ENCODE measurements around the gene SMARCC2. TPM values are rescaled to one million over a fixed set of nuclear protein-coding genes. Genes with fewer than 3 reads are reported as not detected.

The SMARCC2 gene
- total and polyA plus RNA-seq, 9 of the 15 experiments (the other 6 are each of a cell fraction or from before 2014, with no cell fraction given) = 11.9 to 86.0 (median 36.6) TPM

- TF ChIP-seq RREB1 (CRISPR knock-in tag; IDR thresholded peaks at IDR 0.05) = no peak
- TF ChIP-seq ZEB2 (IDR thresholded peaks at IDR 0.05) = peak; percentile 44; the same call in 1 of the 2 replicates
- TF ChIP-seq L3MBTL2 (IDR thresholded peaks at IDR 0.05) = peak; percentile 70
- no peak for TF ChIP-seq ETS2 (tag; IDR thresholded peaks at IDR 0.05; ENCODE audit: borderline replicate concordance, poor library complexity, severe bottlenecking)
- TF ChIP-seq MGA (IDR thresholded peaks at IDR 0.05) = peak; percentile 65
- TF ChIP-seq SRSF9 (IDR thresholded peaks at IDR 0.05; ENCODE audit: borderline replicate concordance, low read depth, low read length) = no peak
- TF ChIP-seq ZNF507 (tag; conservative IDR thresholded peaks at IDR 0.05) = no peak
- TF ChIP-seq SLC30A9 (CRISPR knock-in tag; IDR thresholded peaks at IDR 0.05) = no peak
- TF ChIP-seq ZNF253 (CRISPR knock-in tag; conservative IDR thresholded peaks at IDR 0.05) = no peak
- TF ChIP-seq KDM2B (CRISPR knock-in tag; IDR thresholded peaks at IDR 0.05) = no peak
- TF ChIP-seq SAFB (IDR thresholded peaks at IDR 0.05; ENCODE audit: borderline replicate concordance, low read depth, low read length) = no peak
These were observed 37.6 kb downstream of the SMARCC2 start (continued) for GRCh38 chr12:56151672-56152131.

Measured in K562 (cell line).